ENCODE results near the gene TNFSF13B.
"Not testable (repeated sequence)": the region's sequence is repeated elsewhere in the genome, so short reads cannot be mapped to it uniquely, and the experiment has no call there.

TNFSF13B gene

GRCh38 chr13:108230377-108230776, 39.1 kb upstream of the TNFSF13B start:
- H3K4me3 ChIP-seq (ENCODE audit: low read depth, low read length), result no peak overlapping the region
- TF ChIP-seq, protein P1, sequence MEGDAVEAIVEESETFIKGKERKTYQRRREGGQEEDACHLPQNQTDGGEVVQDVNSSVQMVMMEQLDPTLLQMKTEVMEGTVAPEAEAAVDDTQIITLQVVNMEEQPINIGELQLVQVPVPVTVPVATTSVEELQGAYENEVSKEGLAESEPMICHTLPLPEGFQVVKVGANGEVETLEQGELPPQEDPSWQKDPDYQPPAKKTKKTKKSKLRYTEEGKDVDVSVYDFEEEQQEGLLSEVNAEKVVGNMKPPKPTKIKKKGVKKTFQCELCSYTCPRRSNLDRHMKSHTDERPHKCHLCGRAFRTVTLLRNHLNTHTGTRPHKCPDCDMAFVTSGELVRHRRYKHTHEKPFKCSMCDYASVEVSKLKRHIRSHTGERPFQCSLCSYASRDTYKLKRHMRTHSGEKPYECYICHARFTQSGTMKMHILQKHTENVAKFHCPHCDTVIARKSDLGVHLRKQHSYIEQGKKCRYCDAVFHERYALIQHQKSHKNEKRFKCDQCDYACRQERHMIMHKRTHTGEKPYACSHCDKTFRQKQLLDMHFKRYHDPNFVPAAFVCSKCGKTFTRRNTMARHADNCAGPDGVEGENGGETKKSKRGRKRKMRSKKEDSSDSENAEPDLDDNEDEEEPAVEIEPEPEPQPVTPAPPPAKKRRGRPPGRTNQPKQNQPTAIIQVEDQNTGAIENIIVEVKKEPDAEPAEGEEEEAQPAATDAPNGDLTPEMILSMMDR (conservative IDR thresholded peaks at IDR 0.05; ENCODE audit: low read depth, low read length), result no peak
- DNase-seq (ENCODE audit: low read depth), result no peak

DNA sequence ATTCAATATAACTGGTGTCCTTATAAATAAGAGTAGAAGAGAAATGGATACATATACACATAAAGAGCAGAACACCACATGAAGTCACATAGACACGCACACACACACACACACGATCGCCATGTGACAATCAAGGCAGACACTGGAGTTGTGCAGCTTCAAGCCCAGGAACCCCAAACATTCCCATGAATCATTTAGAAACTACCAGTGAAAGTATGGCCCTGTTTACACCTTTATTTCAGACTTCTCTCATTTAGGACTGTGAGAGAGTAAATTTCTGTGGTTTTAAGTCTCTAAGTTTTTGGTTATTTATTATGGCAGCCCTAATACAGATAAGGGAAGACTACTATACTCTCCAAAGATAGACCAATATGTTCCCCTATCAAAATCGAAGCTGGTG, 20.4 kb upstream of the TNFSF13B start:
- no peak for DNase-seq (ENCODE audit: low read depth)
- H3K4me3 ChIP-seq (ENCODE audit: low read depth, low read length), result no peak overlapping the region
- TF ChIP-seq, protein P1 (conservative IDR thresholded peaks at IDR 0.05; ENCODE audit: low read depth, low read length), result no peak

DNA sequence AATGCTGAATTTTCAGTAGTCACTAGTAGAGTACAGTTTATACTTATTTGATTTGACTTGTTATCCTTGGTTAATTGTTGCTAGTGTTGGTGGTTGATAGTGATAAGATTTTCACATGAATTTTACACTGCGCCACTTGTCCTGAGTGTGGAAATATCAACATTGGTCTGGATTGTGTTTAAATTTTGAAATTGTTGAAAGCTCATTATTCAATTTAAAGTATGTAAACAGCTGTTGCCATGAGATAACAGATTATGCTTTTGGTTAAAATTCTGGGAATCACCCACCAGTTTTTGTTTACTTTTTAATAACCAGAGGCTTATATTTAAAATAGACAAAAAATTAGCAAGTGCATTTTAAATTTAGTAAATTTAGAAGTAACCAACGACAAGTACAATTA, 12.3 kb upstream of the TNFSF13B start:
- no peak overlapping the region for H3K4me3 ChIP-seq (ENCODE audit: low read depth, low read length)
- TF ChIP-seq, protein P1 (conservative IDR thresholded peaks at IDR 0.05; ENCODE audit: low read depth, low read length), result no peak
- DNase-seq (ENCODE audit: low read depth), result no peak

DNA sequence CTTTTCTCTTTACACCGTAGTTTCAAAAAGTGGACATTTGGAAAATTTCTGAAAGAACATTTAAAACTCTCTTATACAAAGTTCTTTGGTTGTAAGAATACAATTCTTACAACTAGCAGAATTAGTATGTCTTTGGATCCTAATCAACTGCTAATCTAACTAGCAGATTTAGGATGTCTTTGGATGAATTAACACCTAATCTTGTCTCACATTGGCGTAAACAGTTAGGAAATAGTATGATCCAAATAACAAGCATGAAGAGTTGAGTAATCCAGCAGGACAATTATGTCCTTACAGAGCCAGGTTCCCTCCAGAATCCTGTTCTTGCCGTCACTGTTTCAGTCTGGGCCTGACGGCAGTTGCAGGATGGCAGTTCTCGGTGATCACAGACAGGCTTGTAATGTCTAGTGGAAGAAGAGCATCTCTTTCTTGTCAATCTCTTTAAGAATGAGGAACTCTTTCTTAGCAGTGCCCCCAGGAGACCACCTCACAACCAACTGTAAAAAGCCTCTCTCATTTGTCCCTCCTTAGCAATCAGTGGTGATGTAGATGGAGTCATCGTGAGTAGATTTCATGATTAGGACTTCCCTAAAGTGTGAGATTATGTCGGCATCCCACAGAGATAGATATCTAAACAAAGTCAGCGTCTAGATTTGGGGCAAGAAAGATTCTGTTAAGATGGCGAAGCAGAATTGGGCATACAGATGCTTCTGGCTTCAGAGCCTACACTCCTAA, 5.7 kb upstream of the TNFSF13B start:
- DNase-seq (ENCODE audit: low read depth), result no peak
- TF ChIP-seq, protein P1 (conservative IDR thresholded peaks at IDR 0.05; ENCODE audit: low read depth, low read length), result no peak
- no peak overlapping the region for H3K4me3 ChIP-seq (ENCODE audit: low read depth, low read length)

GRCh38 chr13:108266321-108266990, 3.1 kb upstream of the TNFSF13B start:
- TF ChIP-seq, protein P1 (conservative IDR thresholded peaks at IDR 0.05; ENCODE audit: low read depth, low read length), result no peak
- DNase-seq (ENCODE audit: low read depth), result no peak
- H3K4me3 ChIP-seq (ENCODE audit: low read depth, low read length), result no peak overlapping the region

DNA sequence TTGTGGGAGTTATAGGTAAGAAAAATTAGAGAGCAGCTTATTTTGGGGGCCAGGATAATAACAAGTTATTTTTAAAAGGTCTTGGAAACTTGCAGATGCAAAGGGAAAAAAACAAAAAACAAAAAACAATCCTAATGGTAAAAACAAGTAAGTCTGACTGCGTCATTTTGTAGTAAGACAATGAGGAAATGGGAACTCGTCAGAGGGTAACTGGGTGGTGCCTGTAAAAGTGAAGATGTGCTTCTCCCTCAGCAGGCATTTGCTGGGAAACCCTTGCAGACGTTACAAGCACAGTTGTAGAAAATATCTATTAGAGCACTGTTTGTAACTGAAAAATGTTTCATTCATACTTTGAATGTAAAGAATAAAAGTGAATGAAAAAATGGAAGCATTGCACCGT, 2.2 kb upstream of the TNFSF13B start:
- TF ChIP-seq, protein P1 (conservative IDR thresholded peaks at IDR 0.05; ENCODE audit: low read depth, low read length), result no peak
- DNase-seq (ENCODE audit: low read depth), result no peak
- no peak overlapping the region for H3K4me3 ChIP-seq (ENCODE audit: low read depth, low read length)

DNA sequence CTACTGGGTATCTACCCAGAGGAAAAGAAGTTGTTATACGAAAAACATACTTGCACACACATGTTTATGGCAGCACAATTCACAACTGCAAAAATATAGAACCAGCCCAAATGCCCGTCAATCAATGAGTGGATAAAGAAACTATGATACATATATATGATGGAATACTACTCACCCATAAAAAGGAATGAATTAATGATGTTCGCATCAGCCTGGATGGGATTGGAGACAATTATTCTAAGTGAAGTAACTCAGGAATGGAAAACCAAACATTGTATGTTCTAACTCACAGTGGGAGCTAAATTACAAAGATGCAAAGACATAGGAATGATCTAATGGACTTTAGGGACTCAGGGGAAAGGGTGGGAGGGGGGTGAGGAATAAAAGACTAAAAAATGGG, 1.7 kb upstream of the TNFSF13B start:
- H3K4me3 ChIP-seq (ENCODE audit: low read depth, low read length), result not testable (repeated sequence)

More for the DNA sequence above, 1.7 kb upstream of the TNFSF13B start:
- DNase-seq (ENCODE audit: low read depth), result not testable (repeated sequence)
